Measurements from ENCODE around the gene UNC13A. TPM values are rescaled to one million over a fixed set of nuclear protein-coding genes. Genes with fewer than 3 reads are reported as not detected.

The UNC13A gene
- total RNA-seq, 1 donor from 2014 or later, result 1.3 TPM

DNA sequence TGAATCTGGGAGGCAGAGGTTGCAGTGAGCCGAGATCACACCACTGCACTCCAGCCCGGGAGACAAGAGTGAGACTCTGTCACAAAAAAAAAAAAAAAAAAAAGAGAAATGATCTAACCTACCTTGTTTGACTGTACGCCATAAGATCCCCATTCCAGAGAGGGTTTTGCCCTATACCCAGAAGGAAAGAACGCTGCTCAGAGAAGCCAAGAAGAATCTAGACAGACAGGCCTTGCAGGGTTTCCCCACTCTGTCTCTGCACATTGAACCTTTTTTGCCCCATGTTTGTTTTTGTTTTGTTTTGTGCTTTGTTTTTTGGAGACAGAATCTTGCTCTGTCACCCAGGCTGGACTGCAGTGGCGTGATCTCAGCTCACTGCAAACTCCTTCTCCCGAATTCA, 23.7 kb upstream of the UNC13A start:
- H3K36me3 Mint-ChIP-seq, result no peaks in the 10 kb centered on the region
- Histone ChIP-seq H3K4me2 (no peak overlapping the region), H3K79me2 (ENCODE audit: low read depth) (no peaks in the 10 kb centered on the region), H3K9ac (no peak overlapping the region), H3K36me3 (no peaks in the 10 kb centered on the region), H3K27me3 (no peaks in the 10 kb centered on the region), H3F3A (ENCODE audit: low read depth) (peaks cover 9% of the 10 kb centered on the region), H3K4me1 (no peaks in the 10 kb centered on the region), H3K27ac (no peak overlapping the region), H3K9me3 (ENCODE audit: low read depth) (no peaks in the 10 kb centered on the region), H4K20me1 (ENCODE audit: low read depth) (no peaks in the 10 kb centered on the region), H3K4me3 (no peak overlapping the region), H2AFZ (replicated peaks) (no peak overlapping the region)
- no peaks in the 10 kb centered on the region for H3K9me3 Mint-ChIP-seq
- no peak overlapping the region for H3K4me3 Mint-ChIP-seq
- TF ChIP-seq, protein P1, sequence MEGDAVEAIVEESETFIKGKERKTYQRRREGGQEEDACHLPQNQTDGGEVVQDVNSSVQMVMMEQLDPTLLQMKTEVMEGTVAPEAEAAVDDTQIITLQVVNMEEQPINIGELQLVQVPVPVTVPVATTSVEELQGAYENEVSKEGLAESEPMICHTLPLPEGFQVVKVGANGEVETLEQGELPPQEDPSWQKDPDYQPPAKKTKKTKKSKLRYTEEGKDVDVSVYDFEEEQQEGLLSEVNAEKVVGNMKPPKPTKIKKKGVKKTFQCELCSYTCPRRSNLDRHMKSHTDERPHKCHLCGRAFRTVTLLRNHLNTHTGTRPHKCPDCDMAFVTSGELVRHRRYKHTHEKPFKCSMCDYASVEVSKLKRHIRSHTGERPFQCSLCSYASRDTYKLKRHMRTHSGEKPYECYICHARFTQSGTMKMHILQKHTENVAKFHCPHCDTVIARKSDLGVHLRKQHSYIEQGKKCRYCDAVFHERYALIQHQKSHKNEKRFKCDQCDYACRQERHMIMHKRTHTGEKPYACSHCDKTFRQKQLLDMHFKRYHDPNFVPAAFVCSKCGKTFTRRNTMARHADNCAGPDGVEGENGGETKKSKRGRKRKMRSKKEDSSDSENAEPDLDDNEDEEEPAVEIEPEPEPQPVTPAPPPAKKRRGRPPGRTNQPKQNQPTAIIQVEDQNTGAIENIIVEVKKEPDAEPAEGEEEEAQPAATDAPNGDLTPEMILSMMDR (IDR thresholded peaks at IDR 0.05), result no peak
- no peak for TF ChIP-seq EZH2 (IDR thresholded peaks at IDR 0.05)
- no peak for TF ChIP-seq EZH2phosphoT487 (IDR thresholded peaks at IDR 0.05)
- H3K4me1 Mint-ChIP-seq, result peaks cover 2% of the 10 kb centered on the region
- peaks cover 2% of the 10 kb centered on the region for H3K27me3 Mint-ChIP-seq (ENCODE audit: insufficient read depth, low read depth)
- no peak for DNase-seq (ENCODE audit: low spot score)
- peak overlapping the region; percentile 61 for H3K27ac Mint-ChIP-seq

- Histone ChIP-seq H3K79me2 (ENCODE audit: low read depth) (no peaks in the 10 kb centered on the region), H3K27ac (no peak overlapping the region), H3K4me3 (no peak overlapping the region), H3K27me3 (peaks cover 8% of the 10 kb centered on the region), H4K20me1 (ENCODE audit: low read depth) (no peaks in the 10 kb centered on the region), H3K9me3 (ENCODE audit: low read depth) (no peaks in the 10 kb centered on the region), H2AFZ (replicated peaks) (no peak overlapping the region), H3K36me3 (no peaks in the 10 kb centered on the region), H3K4me1 (no peaks in the 10 kb centered on the region), H3F3A (ENCODE audit: low read depth) (peaks cover 5% of the 10 kb centered on the region), H3K4me2 (peak overlapping the region; percentile 31), H3K9ac (no peak overlapping the region)
- Mint-ChIP-seq H3K9me3 (no peaks in the 10 kb centered on the region), H3K4me1 (peaks cover 5% of the 10 kb centered on the region), H3K4me3 (no peak overlapping the region), H3K27me3 (ENCODE audit: insufficient read depth, low read depth) (peaks cover 11% of the 10 kb centered on the region), H3K27ac (no peak overlapping the region), H3K36me3 (no peaks in the 10 kb centered on the region)
- DNase-seq (ENCODE audit: low spot score), result peak; percentile 86
- TF ChIP-seq, protein P1 (IDR thresholded peaks at IDR 0.05), result no peak
- TF ChIP-seq EZH2 (IDR thresholded peaks at IDR 0.05) (no peak), EZH2phosphoT487 (IDR thresholded peaks at IDR 0.05) (no peak)
These were observed 18.6 kb upstream of the UNC13A start for GRCh38 chr19:17706750-17707181.

DNA sequence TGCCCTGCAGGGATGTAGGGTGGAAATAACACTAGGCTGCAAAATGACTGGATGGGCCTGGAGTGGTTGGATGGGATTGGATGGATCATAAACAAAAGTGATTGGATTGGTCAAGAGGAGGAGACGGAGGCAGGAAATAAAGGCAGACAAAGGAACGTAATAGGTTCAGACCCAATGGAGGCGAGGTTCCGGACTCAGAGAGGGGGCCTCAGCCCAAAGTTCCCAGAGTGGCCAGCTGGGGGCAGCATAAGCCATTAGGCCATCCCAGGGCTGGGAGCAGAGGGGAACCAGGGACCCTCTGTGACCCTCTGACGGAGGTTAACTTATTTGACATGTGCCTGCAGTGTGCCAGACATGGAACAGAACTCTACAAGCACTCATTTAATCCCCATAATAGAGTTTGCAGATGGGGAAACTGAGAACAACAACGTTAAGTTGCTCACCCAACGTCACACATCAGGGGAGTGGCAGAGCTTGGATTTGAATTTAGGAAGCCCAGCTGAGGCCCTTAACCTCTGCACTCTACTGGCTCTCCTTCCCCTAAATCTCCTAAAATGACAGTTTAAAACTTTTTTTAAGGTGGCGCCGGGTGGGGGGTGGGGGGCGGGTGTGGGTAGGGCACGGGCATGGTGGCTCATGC, 15.8 kb upstream of the UNC13A start:
- H3K9me3 ChIP-seq (ENCODE audit: low read depth), result no peaks in the 10 kb centered on the region
- no peaks in the 10 kb centered on the region for H3K36me3 ChIP-seq
- H3K27me3 Mint-ChIP-seq (ENCODE audit: insufficient read depth, low read depth), result peaks cover 15% of the 10 kb centered on the region
- H2AFZ ChIP-seq (replicated peaks), result no peak overlapping the region
- H3K27me3 ChIP-seq, result peaks cover 8% of the 10 kb centered on the region
- H3K4me2 ChIP-seq, result no peak overlapping the region
- H3K4me1 ChIP-seq, result no peaks in the 10 kb centered on the region
- peak; percentile 77 for DNase-seq (ENCODE audit: low spot score)
- H3K9me3 Mint-ChIP-seq, result no peaks in the 10 kb centered on the region
- no peak overlapping the region for H3K9ac ChIP-seq
- H3K27ac ChIP-seq, result no peak overlapping the region
- no peaks in the 10 kb centered on the region for H3K36me3 Mint-ChIP-seq
- no peaks in the 10 kb centered on the region for H3K79me2 ChIP-seq (ENCODE audit: low read depth)
- no peak overlapping the region for H3K27ac Mint-ChIP-seq
- H3K4me1 Mint-ChIP-seq, result peaks cover 8% of the 10 kb centered on the region
- TF ChIP-seq, protein P1 (IDR thresholded peaks at IDR 0.05), result peak; percentile 90
- no peak for TF ChIP-seq EZH2 (IDR thresholded peaks at IDR 0.05)
- H3K4me3 ChIP-seq, result no peak overlapping the region
- H4K20me1 ChIP-seq (ENCODE audit: low read depth), result no peaks in the 10 kb centered on the region
- H3F3A ChIP-seq (ENCODE audit: low read depth), result peaks cover 4% of the 10 kb centered on the region
- H3K4me3 Mint-ChIP-seq, result no peak overlapping the region
